MM.1S (cell line): ENCODE data around the gene MAP2K2.

Experiments
- DNase-seq: peaks from one replicate; pipeline ENCODE4 v3.0.0-alpha.2; 2015
- H2AFZ ChIP-seq: fragments of 300-600 bp; sonication (generic); 2 replicates; pipeline ENCODE4 v1.6.0; 2016; ENCODE audit warnings: antibody characterized with exemption, low read length
- H3F3A ChIP-seq: fragments of 300-600 bp; sonication (generic); 2 replicates; pipeline ENCODE4 v1.6.1; 2016; ENCODE audit warnings: mild to moderate bottlenecking, antibody characterized with exemption, low read length, moderate library complexity, mixed read lengths; ENCODE audit not compliant: insufficient read depth
- H3K27ac ChIP-seq: fragments of 300-600 bp; sonication (generic); 2 replicates; pipeline ENCODE4 v1.5.1; 2016; ENCODE audit warnings: mild to moderate bottlenecking, low read length
- H3K27me3 ChIP-seq: fragments of 300-600 bp; sonication (generic); replicated peaks from 2 replicates; pipeline ENCODE4 v1.6.0; 2016; ENCODE audit warnings: low read length; ENCODE audit not compliant: insufficient read depth
- H3K36me3 ChIP-seq: fragments of 300-600 bp; sonication (generic); replicated peaks from 2 replicates; pipeline ENCODE4 v1.6.1; 2016; ENCODE audit warnings: mild to moderate bottlenecking, low read length, mixed read lengths; ENCODE audit not compliant: insufficient read depth
- H3K4me1 ChIP-seq: fragments of 300-600 bp; sonication (generic); 2 replicates; pipeline ENCODE4 v1.6.1; 2016; ENCODE audit warnings: low read length, mixed read lengths
- H3K4me2 ChIP-seq: fragments of 300-600 bp; sonication (generic); 2 replicates; pipeline ENCODE4 v1.6.0; 2016; ENCODE audit warnings: low read depth, low read length
- H3K4me3 ChIP-seq: fragments of 300-600 bp; sonication (generic); 2 replicates; pipeline ENCODE4 v1.5.1; 2016; ENCODE audit warnings: low read length, mixed read lengths
- H3K79me2 ChIP-seq: fragments of 300-600 bp; sonication (generic); 2 replicates; pipeline ENCODE4 v1.6.1; 2016; ENCODE audit warnings: mixed run types, low read length, mixed read lengths
- H3K9ac ChIP-seq: fragments of 300-600 bp; sonication (generic); 2 replicates; pipeline ENCODE4 v1.6.1; 2016; ENCODE audit warnings: low read length, mixed read lengths
- H3K9me2 ChIP-seq: fragments of 300-600 bp; sonication (generic); replicated peaks from 2 replicates; pipeline ENCODE4 v1.6.1; 2016; ENCODE audit warnings: mild to moderate bottlenecking, low read length, mixed read lengths; ENCODE audit not compliant: insufficient read depth
- H3K9me3 ChIP-seq: fragments of 300-600 bp; sonication (generic); replicated peaks from 2 replicates; pipeline ENCODE4 v1.6.1; 2016; ENCODE audit warnings: mild to moderate bottlenecking, low read length, mixed read lengths; ENCODE audit not compliant: insufficient read depth
- H4K20me1 ChIP-seq: fragments of 300-600 bp; sonication (generic); 2 replicates; pipeline ENCODE4 v1.6.1; 2016; ENCODE audit warnings: mild to moderate bottlenecking, low read length, moderate library complexity, mixed read lengths; ENCODE audit not compliant: insufficient read depth
- CTCF ChIP-seq: fragments of 300-600 bp; sonication (generic); IDR thresholded peaks from 2 replicates; pipeline ENCODE4 v1.5.1; 2016; ENCODE audit warnings: antibody characterized with exemption, low read length, mixed read lengths
- EZH2 ChIP-seq: fragments of 300-600 bp; sonication (generic); optimal IDR thresholded peaks from 2 replicates; pipeline ENCODE3; 2017; ENCODE audit warnings: low read depth, mild to moderate bottlenecking, antibody characterized with exemption, low read length, mixed read lengths
- EZH2phosphoT487 ChIP-seq: fragments of 300-600 bp; sonication (generic); IDR thresholded peaks from 2 replicates; pipeline ENCODE4 v1.6.1; 2018; ENCODE audit warnings: antibody characterized with exemption, low read length

MAP2K2 gene

GRCh38 chr19:4043966-4044715 lies 79.8 kb downstream of the MAP2K2 start:
- peaks cover 7% of the 10 kb centered on the region; the same call in 1 of the 2 replicates for H3F3A ChIP-seq
- peaks cover 10% of the 10 kb centered on the region; the same call in 1 of the 2 replicates for H4K20me1 ChIP-seq
- H3K27ac ChIP-seq, result no peak overlapping the region
- peaks cover 3% of the 10 kb centered on the region; the same call in 1 of the 2 replicates for H3K36me3 ChIP-seq
- peaks cover 30% of the 10 kb centered on the region for H3K79me2 ChIP-seq
- no peak overlapping the region for H2AFZ ChIP-seq
- no peak overlapping the region for H3K4me2 ChIP-seq
- TF ChIP-seq EZH2 (no peak), EZH2phosphoT487 (no peak), CTCF (no peak)
- no peaks in the 10 kb centered on the region for H3K9me2 ChIP-seq
- no peaks in the 10 kb centered on the region for H3K9me3 ChIP-seq
- no peak for DNase-seq
- no peak overlapping the region for H3K9ac ChIP-seq
- no peaks in the 10 kb centered on the region for H3K27me3 ChIP-seq
- H3K4me1 ChIP-seq, result no peaks in the 10 kb centered on the region
- H3K4me3 ChIP-seq, result no peak overlapping the region

DNA sequence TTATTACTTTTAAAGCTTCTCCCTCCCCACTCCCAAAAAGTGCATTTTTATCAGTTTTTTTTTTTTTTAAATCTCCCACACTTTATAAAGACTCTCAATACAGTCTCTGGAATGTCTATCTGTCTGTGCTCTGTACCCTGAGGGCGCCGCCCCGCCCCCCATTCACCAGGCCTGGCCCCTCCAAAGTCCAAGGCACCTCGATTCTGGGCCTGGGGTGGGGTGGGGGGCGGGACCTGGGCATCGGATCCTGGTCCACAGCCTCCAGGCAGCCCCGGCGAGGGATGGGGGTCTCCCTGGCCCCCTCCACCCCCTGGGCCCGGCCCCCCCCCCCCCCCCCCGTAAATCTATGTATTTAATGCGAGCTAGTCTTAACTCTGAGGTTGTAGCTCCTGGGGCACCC lies 80.5 kb downstream of the MAP2K2 start:
- H3K27ac ChIP-seq, result no peak overlapping the region
- H2AFZ ChIP-seq, result no peak overlapping the region
- peaks cover 25% of the 10 kb centered on the region for H3K79me2 ChIP-seq
- H3F3A ChIP-seq, result peaks cover 7% of the 10 kb centered on the region; the same call in 1 of the 2 replicates
- no peak for DNase-seq
- H3K4me2 ChIP-seq, result no peak overlapping the region
- no peak for TF ChIP-seq CTCF
- no peak for TF ChIP-seq EZH2
- 0 out of 2 replicates have a peak, but pooled peaks cover 2% of the 10 kb centered on the region for H3K36me3 ChIP-seq
- peaks cover 7% of the 10 kb centered on the region; the same call in 1 of the 2 replicates for H4K20me1 ChIP-seq
- H3K4me1 ChIP-seq, result no peaks in the 10 kb centered on the region
- no peaks in the 10 kb centered on the region for H3K27me3 ChIP-seq
- H3K4me3 ChIP-seq, result no peak overlapping the region
- no peak overlapping the region for H3K9ac ChIP-seq
- H3K9me3 ChIP-seq, result no peaks in the 10 kb centered on the region
- no peaks in the 10 kb centered on the region for H3K9me2 ChIP-seq

GRCh38 chr19:4042731-4043082 lies 81.2 kb downstream of the MAP2K2 start:
- no peak overlapping the region for H3K4me2 ChIP-seq
- no peak for DNase-seq
- peaks cover 20% of the 10 kb centered on the region for H3K79me2 ChIP-seq
- no peaks in the 10 kb centered on the region for H3K9me2 ChIP-seq
- peaks cover 7% of the 10 kb centered on the region; the same call in 1 of the 2 replicates for H3F3A ChIP-seq
- TF ChIP-seq CTCF (no peak), EZH2phosphoT487 (no peak), EZH2 (no peak)
- H3K27ac ChIP-seq, result no peak overlapping the region
- H3K27me3 ChIP-seq, result no peaks in the 10 kb centered on the region
- no peak overlapping the region for H3K4me3 ChIP-seq
- H2AFZ ChIP-seq, result no peak overlapping the region
- no peaks in the 10 kb centered on the region for H3K4me1 ChIP-seq
- no peaks in the 10 kb centered on the region for H3K36me3 ChIP-seq
- no peak overlapping the region for H3K9ac ChIP-seq
- peaks cover 3% of the 10 kb centered on the region; the same call in 1 of the 2 replicates for H4K20me1 ChIP-seq
- H3K9me3 ChIP-seq, result no peaks in the 10 kb centered on the region
